Tibial artery (tissue), 4 donors: ENCODE results near the gene MYRFL.

ENCODE experiments used
- DNase-seq, 2 donors: peaks; one replicate each; pipeline ENCODE4 v3.0.0-alpha.2; 2019
- H3K27ac ChIP-seq, 2 donors: fragments of 200-600 bp; sonication (generic) in 1 of 2; 1 replicate in 1 of 2; 2 replicates in 1 of 2; pipeline ENCODE4 v1.5.1; 2018 to 2019; ENCODE audit warnings: mild to moderate bottlenecking in 1 of 2
- H3K27me3 ChIP-seq, 2 donors: fragments of 200-600 bp; sonication (generic) in 1 of 2; one replicate each; pipeline versions ENCODE4 v1.5.1 to v1.6.0; 2016 to 2019
- H3K36me3 ChIP-seq, 3 donors: fragments of 200-600 bp; sonication (generic) in 2 of 3; one replicate each; pipeline ENCODE4 v1.5.1; 2016 to 2019; ENCODE audit warnings: mild to moderate bottlenecking in 2 of 3
- H3K4me1 ChIP-seq, 4 donors: fragments of 200-600 bp; sonication (generic) in 2 of 4; 1 replicate in 3 of 4; 2 replicates in 1 of 4; pipeline ENCODE4 v1.5.1; 2016 to 2019
- H3K4me3 ChIP-seq, 2 donors: fragments of 200-600 bp; sonication (generic) in 1 of 2; 1 replicate in 1 of 2; 2 replicates in 1 of 2; pipeline ENCODE4 v1.5.1; 2018 to 2019; ENCODE audit warnings: mild to moderate bottlenecking in 2 of 2
- H3K9me3 ChIP-seq, 3 donors: fragments of 200-600 bp; sonication (generic) in 1 of 3; one replicate each; pipeline ENCODE4 v1.5.1; 2016 to 2019
- intact Hi-C: fragments of 100-400 bp; cut with DNase I; formaldehyde crosslinking; loops from one replicate; pipeline ENCODE4 v1.15.0; 2023; ENCODE audit warnings: low total_unique reads
- TF ChIP-seq, protein P1 (sequence below), 2 experiments: fragments of 200-600 bp in 1 of 2; fragments of 450-650 bp in 1 of 2; IDR thresholded peaks; one replicate each; pipeline ENCODE4 v1.5.1; 2017 to 2019; ENCODE audit warnings: antibody characterized with exemption in 2 of 2, mild to moderate bottlenecking in 1 of 2, moderate library complexity in 1 of 2

MYRFL gene

DNA sequence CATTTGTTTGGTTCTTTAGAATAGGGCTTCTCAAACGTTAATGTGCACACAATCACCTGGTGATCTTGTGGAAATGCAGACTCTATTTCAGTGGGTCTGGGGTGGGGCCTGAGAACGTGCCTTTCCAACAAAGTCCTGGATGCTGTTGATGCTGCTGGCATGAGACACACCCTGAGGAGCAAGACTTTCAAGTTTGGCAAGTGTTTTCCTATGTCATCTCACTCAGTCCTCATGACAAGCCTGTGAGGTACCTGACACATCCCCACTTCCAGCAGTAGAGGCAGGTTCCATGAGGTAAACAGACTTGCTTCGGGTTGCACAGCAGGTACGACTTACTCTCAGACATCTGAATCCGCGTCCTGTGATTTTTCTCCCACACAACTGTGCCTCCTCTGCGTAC is 147.1 kb downstream of the MYRFL start:
- Histone ChIP-seq H3K36me3 (no peaks in the 10 kb centered on the region), H3K4me3 (no peak overlapping the region), H3K9me3 (no peaks in the 10 kb centered on the region), H3K27ac (no peak overlapping the region), H3K4me1 (peaks cover 0 to 3% (median 2%) of the 10 kb centered on the region in 4 donors), H3K27me3 (no peaks in the 10 kb centered on the region)
- DNase-seq = no peak
- TF ChIP-seq, protein P1, sequence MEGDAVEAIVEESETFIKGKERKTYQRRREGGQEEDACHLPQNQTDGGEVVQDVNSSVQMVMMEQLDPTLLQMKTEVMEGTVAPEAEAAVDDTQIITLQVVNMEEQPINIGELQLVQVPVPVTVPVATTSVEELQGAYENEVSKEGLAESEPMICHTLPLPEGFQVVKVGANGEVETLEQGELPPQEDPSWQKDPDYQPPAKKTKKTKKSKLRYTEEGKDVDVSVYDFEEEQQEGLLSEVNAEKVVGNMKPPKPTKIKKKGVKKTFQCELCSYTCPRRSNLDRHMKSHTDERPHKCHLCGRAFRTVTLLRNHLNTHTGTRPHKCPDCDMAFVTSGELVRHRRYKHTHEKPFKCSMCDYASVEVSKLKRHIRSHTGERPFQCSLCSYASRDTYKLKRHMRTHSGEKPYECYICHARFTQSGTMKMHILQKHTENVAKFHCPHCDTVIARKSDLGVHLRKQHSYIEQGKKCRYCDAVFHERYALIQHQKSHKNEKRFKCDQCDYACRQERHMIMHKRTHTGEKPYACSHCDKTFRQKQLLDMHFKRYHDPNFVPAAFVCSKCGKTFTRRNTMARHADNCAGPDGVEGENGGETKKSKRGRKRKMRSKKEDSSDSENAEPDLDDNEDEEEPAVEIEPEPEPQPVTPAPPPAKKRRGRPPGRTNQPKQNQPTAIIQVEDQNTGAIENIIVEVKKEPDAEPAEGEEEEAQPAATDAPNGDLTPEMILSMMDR (IDR thresholded peaks at IDR 0.05) = no peak
- intact Hi-C loops = no loop called here

DNA sequence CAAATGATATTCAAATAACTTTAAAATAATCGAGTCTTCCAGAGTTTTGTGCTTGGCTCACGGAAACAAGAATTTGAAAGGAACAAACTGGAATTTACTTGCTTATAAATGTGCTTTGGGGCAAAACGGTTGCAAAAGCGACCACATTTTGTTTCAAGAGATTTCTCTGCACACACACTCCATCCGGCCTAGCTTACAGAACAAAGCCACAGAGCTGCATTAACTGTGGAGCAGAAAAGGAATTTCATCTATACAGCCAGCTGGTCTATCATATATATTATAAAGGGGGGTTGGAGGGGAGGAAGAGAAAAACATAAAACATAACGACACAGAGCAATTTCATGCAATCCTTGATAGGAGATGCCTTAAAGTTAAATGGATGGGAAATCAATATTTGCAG is 153.0 kb downstream of the MYRFL start:
- TF ChIP-seq, protein P1 (IDR thresholded peaks at IDR 0.05) = no peak
- intact Hi-C loops = no loop called here

GRCh38 chr12:69981881-69982475 is 157.0 kb downstream of the MYRFL start:
- H3K27ac ChIP-seq = no peak overlapping the region
- TF ChIP-seq, protein P1 (IDR thresholded peaks at IDR 0.05) = no peak

More for the DNA sequence above, 153.0 kb downstream of the MYRFL start:
- no peaks in the 10 kb centered on the region for H3K36me3 ChIP-seq
- H3K9me3 ChIP-seq = no peaks in the 10 kb centered on the region
- H3K4me3 ChIP-seq = no peak overlapping the region
- no peaks in the 10 kb centered on the region for H3K27me3 ChIP-seq
- no peak for DNase-seq
- no peaks in the 10 kb centered on the region for H3K4me1 ChIP-seq
- no peak overlapping the region for H3K27ac ChIP-seq

DNA sequence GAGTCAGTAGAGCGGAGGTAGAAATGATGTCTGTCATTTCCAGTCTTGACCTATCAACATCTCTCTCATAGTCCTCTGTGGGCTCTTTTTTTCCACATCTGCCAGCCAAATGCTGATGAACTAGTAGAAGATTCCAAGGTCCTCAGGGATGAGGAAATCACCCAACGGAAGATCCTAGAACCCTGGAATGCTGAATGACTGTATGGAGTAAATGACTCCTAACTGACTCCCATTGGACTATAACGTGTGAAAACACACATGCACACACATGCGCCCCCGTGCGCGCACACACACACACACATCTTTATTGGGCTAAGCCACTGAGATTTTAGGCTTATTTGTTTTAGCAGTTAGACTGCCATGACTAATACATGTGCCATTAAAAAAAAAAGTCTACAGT is 159.2 kb downstream of the MYRFL start:
- intact Hi-C loops = loop anchor here (10.0 kb wide), 1 partner anchor 61 kb away; no protein-coding TSS in a partner anchor
- H3K27me3 ChIP-seq = no peaks in the 10 kb centered on the region
- H3K36me3 ChIP-seq = no peaks in the 10 kb centered on the region
- DNase-seq = no peak
- TF ChIP-seq, protein P1 (IDR thresholded peaks at IDR 0.05) = no peak
- no peak overlapping the region for H3K4me3 ChIP-seq
- H3K9me3 ChIP-seq = no peaks in the 10 kb centered on the region
- H3K4me1 ChIP-seq = peaks cover 0 to 24% (median 17%) of the 10 kb centered on the region in 4 donors
- H3K27ac ChIP-seq = no peak overlapping the region

More at GRCh38 chr12:69981881-69982475, 157.0 kb downstream of the MYRFL start:
- Histone ChIP-seq H3K4me1 (peaks cover 0 to 2% (median 1%) of the 10 kb centered on the region in 4 donors), H3K4me3 (no peak overlapping the region), H3K36me3 (no peaks in the 10 kb centered on the region), H3K27me3 (no peaks in the 10 kb centered on the region), H3K9me3 (no peaks in the 10 kb centered on the region)
- intact Hi-C loops = loop anchor here (10.0 kb wide), 1 partner anchor 63 kb away; no protein-coding TSS in a partner anchor
- DNase-seq = no peak

DNA sequence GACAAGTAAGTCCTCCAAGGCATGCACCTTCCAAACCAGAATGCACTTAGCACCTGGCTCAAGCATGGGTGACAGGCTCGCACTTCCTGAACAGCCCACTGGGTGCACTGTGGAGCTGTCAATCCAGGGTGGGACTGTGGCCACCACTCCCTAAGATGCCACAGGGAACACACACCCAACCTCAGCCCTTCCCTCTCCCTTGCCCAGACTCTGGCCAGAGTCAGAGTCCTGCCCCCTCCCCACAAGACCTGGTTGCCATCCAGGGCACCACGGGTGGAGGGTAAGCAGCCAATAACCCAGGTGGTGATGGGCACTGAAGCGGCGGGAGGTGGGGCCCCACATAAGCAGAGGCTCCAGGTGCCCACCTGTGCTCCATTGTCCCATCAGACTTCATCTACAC is 160.6 kb downstream of the MYRFL start:
- no peaks in the 10 kb centered on the region for H3K9me3 ChIP-seq
- no peaks in the 10 kb centered on the region for H3K27me3 ChIP-seq
- no peak overlapping the region for H3K4me3 ChIP-seq
- DNase-seq = no peak
- peaks cover 0 to 29% (median 19%) of the 10 kb centered on the region in 4 donors for H3K4me1 ChIP-seq
- TF ChIP-seq, protein P1 (IDR thresholded peaks at IDR 0.05) = no peak
- no peaks in the 10 kb centered on the region for H3K36me3 ChIP-seq
- H3K27ac ChIP-seq = no peak overlapping the region
- intact Hi-C loops = loop anchor here (10.0 kb wide), 1 partner anchor 59 kb away; no protein-coding TSS in a partner anchor
